HG02759 (cell line): ENCODE measurements around the gene POLR3A.

Source experiments
- ATAC-seq: cut with Tn5 transposase; IDR thresholded peaks from one replicate; pipeline ENCODE4 v1.9.1; 2021; ENCODE audit warnings: mild to moderate bottlenecking, moderate library complexity; ENCODE audit not compliant: unreplicated experiment

The POLR3A gene

DNA sequence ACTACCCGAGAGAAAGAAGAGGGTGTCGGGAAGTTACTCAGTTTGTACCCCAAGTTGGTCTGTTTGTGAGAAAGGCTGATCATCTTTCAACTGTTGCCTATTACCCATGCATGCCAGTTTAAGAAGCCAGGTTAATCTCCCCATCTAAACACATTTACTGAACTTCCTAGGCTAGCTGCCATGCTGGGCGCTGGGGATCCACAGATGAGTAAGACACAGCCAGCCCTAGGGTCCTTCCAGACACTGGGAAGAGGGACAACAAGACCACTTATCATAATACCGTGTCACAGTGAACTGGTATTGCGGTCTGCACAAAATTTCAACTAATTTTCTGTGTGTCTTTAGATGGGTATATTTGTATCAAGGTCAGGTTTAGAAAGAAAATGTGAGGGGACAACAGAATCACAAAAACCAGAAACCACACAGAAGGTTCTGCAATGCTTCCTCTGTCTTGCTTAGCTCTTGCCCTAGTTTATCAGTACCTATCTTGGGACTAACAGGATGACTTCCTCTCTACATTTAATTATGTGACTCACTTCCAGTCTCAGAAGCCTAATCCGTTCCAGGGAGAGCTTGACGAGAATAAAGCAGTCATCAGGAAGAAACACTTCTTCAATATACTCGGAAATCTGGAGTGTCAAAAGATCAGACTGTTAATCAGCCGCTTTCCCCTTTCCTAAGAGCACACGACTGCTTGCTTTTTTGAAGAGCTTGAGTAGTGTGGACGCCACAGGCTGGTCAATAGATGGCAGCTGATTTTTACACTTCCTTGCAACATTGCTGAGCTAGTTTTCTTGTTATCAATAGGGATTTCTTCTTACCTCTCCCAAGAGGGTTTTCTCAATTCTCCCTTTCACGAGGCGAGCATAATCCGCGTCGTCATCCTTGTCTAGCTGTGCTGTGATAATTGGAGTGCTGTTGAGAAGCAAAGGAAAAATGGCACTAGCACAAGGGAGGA lies 45.7 kb downstream of the POLR3A start:
- no peak for ATAC-seq

DNA sequence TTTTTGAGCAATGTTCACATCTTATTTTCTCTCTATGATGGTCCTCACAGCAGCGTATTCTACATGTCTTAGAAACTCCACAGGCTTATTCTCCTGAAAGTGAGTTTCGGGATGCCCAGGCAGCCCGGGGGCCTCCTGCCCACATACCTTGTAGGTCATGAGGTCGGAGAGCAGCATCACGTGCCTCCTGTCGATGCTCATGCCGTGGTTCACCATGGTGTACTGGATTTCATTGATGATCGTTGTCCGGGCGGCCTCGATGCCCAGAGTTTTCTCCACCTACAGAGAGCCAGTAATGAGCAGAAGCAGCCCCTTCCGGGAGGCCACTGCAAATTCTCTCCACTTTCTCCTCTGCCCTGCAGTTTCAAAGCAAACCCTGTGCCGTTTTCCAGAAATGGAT lies 48.0 kb downstream of the POLR3A start:
- no peak for ATAC-seq

DNA sequence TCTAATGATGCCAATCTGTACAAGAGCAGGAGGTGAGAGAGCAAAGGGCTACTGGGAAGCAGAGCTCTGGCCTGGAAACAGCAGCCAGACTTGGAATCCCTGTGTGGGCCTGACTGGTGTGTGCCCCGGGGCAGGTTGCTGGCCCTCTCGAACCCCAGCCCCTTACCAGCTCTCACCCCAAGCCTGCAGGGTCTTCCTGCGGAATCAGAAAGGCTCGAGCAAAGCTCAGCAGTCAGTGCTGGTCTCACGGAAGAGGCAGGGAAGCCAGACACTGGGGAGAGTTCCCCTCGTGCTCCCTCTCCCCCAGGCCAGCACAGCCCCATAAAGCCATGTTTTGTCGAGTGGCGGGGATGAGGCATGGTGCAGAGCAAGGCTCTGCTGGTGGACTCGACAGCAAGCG lies 50.1 kb downstream of the POLR3A start:
- no peak for ATAC-seq

GRCh38 chr10:77978360-77978759 lies 51.0 kb downstream of the POLR3A start:
- no peak for ATAC-seq

- ATAC-seq: no peak
These were observed 51.4 kb downstream of the POLR3A start for GRCh38 chr10:77977934-77978333.

DNA sequence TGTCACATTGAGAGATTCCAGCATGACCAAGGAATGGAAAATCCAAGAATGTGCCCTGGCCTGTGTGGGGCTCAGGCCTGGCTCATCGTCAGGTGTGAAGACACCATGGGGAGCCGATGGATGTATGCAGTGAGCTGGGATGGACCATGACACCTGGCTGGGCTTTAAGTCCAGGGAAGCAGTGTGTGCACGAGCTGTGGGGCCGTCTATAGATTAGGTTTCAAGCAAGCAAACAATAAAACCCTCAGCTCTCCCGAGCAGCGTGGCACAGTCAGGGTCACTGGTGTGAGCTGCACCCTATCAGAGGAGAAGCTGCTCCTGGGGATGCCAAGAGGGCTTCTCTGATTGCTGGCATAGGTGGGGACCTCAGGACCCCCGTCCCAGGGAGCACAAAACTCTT lies 52.3 kb downstream of the POLR3A start:
- no peak for ATAC-seq

GRCh38 chr10:77975086-77975666 lies 54.1 kb downstream of the POLR3A start:
- no peak for ATAC-seq

DNA sequence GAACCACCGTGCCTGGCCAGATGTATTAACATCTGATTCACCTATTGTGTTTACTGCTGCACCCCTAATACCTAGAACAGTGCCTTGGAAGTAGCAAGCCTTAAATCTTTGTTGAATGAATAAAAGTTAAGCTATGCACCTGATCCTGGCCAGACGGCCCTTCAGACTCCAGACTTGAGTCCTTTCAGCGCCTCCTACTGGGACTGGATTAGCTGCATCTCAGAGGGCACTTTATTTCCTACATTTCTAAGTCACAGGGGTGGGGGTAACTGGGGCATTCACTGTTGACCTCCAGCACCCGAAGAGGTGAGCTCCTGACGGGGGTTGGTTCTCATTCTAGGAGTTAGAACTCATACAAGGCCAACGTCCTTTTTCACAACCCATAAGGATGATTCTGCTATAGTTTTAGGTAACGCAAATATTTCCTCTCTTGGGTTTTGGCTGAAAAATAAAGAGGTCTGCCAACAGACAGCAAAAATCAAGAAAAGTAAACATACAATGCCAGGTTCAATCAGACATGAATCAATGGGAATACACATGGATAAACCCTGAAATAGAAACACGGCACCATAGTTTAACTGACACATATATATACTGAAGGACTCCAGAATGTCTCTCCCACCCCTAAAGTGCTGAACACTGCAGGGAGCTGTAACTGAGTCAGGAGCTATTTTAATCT lies 54.8 kb downstream of the POLR3A start:
- no peak for ATAC-seq

DNA sequence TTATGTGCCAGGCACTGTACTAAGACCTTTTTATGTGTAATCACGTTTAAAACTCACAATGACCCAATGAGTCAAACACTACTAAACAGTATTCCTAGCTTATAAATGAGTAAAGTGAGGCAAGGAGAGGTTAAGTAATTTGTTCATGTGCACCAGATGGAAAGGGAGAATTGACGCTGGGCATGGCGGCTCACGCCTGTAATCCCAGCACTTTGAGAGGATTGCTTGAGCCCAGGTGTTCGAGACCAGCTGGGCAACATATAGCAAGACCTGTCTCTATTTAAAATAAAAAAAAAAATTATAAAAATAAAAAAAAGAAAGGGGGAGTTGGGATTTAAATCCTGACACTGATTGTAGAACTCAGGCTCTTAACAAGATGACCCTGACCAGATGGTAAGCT lies 56.0 kb downstream of the POLR3A start:
- no peak for ATAC-seq

DNA sequence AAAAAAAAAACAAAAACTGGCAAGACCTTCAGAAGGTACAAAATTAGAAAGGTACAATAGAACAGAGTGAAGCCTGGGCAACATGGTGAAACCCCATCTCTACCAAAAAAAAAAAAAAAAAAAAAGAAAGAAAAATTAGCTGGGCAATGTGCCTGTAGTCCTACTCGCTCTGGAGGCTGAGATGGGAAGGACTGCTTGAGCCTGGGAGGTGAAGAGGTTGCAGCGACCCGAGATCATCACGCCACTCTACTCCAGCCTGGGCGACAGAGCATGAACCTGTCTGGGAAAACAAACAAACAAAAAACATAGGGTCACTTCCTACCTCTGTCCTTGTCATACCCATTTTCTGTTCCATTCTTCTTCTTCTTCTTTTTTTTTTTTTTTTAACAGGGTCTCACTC lies 57.2 kb downstream of the POLR3A start:
- ATAC-seq: no peak

DNA sequence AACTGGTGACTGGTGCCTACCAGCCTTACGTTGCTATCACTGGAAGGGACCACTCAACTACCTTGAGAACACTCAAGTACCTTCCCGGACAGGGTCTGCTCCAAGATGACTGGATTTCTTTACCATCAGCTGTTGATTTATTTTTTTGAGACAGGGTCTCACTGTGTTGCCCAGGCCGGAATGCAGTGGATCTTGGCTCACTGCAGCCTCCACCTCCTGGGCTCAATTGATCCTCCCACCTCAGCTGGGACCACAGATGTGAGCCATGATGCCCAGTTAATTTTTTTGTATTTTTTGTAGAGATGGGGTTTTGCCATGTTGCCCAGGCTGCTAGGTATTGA lies 57.5 kb downstream of the POLR3A start:
- no peak for ATAC-seq

DNA sequence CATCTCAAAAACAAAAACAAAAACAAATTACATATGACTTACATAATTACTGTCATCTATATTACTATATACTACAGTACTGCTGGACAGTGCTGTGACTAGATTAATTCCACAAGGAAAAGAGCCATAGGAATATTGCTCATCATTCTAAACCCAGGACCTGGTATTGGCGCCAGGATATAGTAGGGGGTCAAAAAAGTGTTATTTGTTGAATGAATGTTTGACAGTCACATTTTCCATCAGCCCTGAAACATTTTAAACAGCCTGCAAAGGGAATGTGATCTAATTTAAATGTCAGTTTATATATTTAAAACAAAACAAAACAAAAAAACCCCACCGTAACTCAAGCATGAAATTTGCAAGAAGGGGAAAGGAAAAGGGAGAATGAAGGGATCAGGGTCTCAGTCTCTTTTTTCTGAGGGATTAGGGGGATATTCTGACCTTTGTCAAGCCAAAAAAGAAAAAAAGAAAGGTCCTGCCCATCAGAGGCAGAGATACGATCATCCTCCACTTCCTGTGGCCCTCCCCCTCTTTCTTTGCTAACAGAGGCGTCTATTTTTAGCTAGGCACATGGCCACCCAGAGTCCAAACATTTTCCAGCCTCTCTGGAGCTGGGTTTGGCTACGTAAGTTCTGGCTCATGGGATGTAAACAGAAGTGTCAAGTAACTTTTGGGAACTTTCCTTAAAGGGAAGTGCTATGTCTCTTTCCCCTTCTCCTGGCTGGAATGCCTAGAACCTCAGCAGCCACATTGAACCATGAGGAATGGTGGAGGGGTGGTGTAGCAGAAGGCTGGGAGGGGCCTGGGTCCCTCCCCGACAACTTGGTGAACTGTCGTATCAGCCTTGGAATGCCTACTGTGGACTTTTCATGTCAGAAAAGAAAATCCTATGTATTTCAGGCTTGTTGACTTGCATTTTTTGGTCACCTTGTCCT lies 58.2 kb downstream of the POLR3A start:
- no peak for ATAC-seq

DNA sequence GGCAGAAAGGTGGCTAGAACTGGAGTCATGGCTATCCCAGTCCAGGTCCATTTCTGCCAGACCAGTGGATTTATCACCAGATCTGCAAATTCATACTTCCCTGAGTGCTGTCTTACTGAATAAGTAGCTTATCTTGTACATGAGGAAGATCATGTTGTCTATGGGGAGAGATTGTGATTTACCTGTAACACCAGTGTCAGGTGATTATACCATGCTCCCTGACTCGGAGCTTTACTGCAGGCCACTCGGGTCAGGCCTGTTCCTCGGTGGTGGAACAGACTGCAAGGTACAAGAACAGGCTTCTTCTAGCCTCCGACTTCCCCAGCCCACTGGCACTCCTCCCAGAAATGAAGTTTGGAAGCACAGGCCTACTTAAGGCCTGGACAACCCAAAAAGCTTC lies 60.2 kb downstream of the POLR3A start:
- ATAC-seq: no peak

- no peak for ATAC-seq
These were observed 61.7 kb downstream of the POLR3A start for GRCh38 chr10:77967611-77968022.

GRCh38 chr10:77965294-77965693 lies 64.0 kb downstream of the POLR3A start:
- no peak for ATAC-seq

GRCh38 chr10:77964811-77965210 lies 64.5 kb downstream of the POLR3A start:
- ATAC-seq: no peak

DNA sequence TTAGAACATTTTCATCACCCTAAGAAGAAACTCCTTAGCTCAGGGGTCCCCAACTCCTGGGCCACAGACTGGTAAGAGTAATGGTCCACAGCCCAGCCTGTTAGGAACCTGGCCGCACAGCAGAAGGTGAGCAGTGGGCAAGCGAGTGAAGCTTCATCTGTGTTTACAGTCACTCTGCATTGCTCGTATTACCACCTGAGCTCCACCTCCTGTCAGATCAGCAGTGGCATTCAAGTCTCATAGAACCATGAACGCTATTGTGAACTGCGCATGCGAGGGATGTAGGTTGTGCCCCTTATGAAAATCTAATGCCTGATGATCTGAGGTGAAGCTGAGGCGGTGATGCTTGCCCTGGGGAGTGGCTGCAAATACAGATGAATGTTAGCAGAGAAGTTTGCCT lies 65.4 kb downstream of the POLR3A start:
- no peak for ATAC-seq

DNA sequence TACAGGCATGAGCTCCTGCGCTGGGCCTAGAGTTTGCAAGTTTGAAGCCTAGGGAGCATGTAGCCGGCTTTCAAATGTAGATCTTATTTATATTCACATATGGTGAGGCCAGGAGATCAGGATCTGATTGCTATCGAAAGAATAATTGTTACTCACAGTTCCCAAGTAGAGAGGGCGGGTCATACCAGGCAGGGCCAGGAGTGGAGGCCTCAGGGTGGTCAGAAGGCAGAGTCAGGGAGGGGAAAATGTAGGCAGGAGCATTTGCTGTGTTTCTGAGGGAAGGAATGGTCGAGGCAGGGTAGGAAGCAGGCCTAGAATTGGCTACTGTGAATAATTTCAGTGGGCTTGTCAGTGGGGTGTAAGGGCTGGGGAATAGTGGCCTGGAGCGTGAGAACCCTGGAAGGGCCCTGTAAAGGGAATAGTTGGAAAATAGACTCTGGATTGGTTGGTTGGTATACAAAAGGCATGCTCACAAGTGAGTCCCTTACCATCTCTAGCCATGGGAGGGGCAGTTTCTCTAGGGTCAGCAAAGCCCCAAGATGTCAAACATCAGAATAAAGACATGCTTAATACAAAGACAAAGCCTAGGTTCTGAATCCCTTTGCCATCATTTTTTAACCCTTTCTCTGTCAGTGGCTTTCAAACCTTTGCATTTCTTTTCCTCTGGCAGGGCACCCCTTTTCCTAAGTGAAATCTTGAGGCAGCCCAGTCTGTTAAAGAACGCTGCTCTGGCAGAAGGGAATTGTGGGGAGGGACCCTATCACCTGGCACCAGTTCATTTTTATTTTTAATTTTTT lies 66.8 kb downstream of the POLR3A start:
- no peak for ATAC-seq

GRCh38 chr10:77961668-77962067 lies 67.6 kb downstream of the POLR3A start:
- ATAC-seq: no peak

- ATAC-seq: no peak
These were observed 68.4 kb downstream of the POLR3A start for GRCh38 chr10:77960829-77961329.
